Mucosa of descending colon (tissue), 3 donors: ENCODE results near the gene BAX. TPM values are rescaled to one million over a fixed set of nuclear protein-coding genes. Genes with fewer than 3 reads are reported as not detected.

ENCODE experiments used
- ATAC-seq: fragments of 200-7000 bp; cut with Tn5 transposase; one replicate; pipeline ENCODE4 v1.9.1; 2020; ENCODE audit warnings: mild to moderate bottlenecking, moderate library complexity
- DNase-seq, 3 donors: peaks; one replicate each; pipeline ENCODE4 v3.0.0-alpha.2; 2020
- H3K36me3 ChIP-seq: fragments of 200-600 bp; one replicate; pipeline ENCODE4 v1.8.0; 2021; ENCODE audit warnings: low read depth, mild to moderate bottlenecking
- H3K4me1 ChIP-seq: fragments of 200-600 bp; one replicate; pipeline ENCODE4 v1.8.0; 2021; ENCODE audit warnings: low read depth, mild to moderate bottlenecking
- H3K4me3 ChIP-seq: fragments of 200-600 bp; one replicate; pipeline ENCODE4 v1.8.0; 2021; ENCODE audit warnings: mild to moderate bottlenecking
- H3K9me3 ChIP-seq: fragments of 200-600 bp; one replicate; pipeline ENCODE4 v1.8.0; 2021; ENCODE audit warnings: mild to moderate bottlenecking
- CTCF ChIP-seq: fragments of 200-600 bp; IDR thresholded peaks from one replicate; pipeline ENCODE4 v1.8.0; 2022; ENCODE audit warnings: antibody characterized with exemption, mild to moderate bottlenecking
- intact Hi-C, 2 donors: fragments of 100-400 bp; cut with DNase I in 1 of 2; cut with micrococcal nuclease in 1 of 2; formaldehyde crosslinking; loops; one replicate each; pipeline versions ENCODE4 v1.11.0 to v1.11.1; 2022; cut with DNase I, micrococcal nuclease
- total RNA-seq, 3 donors: library from RNA; stranded (reverse); fragmentation: NEBNext Ultra II Directional in 2 of 3; extraction: Animal tissue kit (Norgen Biotek cat#: 25700) in 2 of 3; gene quantifications; one replicate each; pipeline versions ENCODE4 v1.2.1 to v1.2.4, GENCODE V29; 2021 to 2023
- donor health status: DM: no; HTN: no; CAD: no; lungs with moderate emphysema.
- donor health status: DM: no; HTN: no; CAD: no.
- donor health status: DM: no; HTN: yes; CAD: no.

Gene BAX
- total RNA-seq, 3 donors from 2014 or later, result 90.2 to 128 (median 125) TPM

GRCh38 chr19:48987323-48987722 lies 32.6 kb downstream of the BAX start:
- intact Hi-C loops, result no loop called here
- Histone ChIP-seq H3K4me3 (no peak overlapping the region), H3K4me1 (peaks cover 12% of the 10 kb centered on the region), H3K36me3 (no peaks in the 10 kb centered on the region), H3K9me3 (no peaks in the 10 kb centered on the region)
- DNase-seq (no peak), ATAC-seq (no peak)
- no peak for TF ChIP-seq CTCF

GRCh38 chr19:48988286-48988685 lies 33.6 kb downstream of the BAX start:
- DNase-seq, result no peak
- Histone ChIP-seq H3K36me3 (no peaks in the 10 kb centered on the region), H3K4me3 (no peak overlapping the region), H3K4me1 (peaks cover 12% of the 10 kb centered on the region), H3K9me3 (no peaks in the 10 kb centered on the region)
- intact Hi-C loops, result no loop called here
- no peak for TF ChIP-seq CTCF
- ATAC-seq, result no peak

- DNase-seq (no peak), ATAC-seq (no peak)
- Histone ChIP-seq H3K9me3 (no peaks in the 10 kb centered on the region), H3K4me3 (no peak overlapping the region), H3K4me1 (peaks cover 12% of the 10 kb centered on the region), H3K36me3 (no peaks in the 10 kb centered on the region)
- intact Hi-C loops, result no loop called here
- no peak for TF ChIP-seq CTCF
Observed at GRCh38 chr19:48988860-48989259, 34.2 kb downstream of the BAX start.

- H3K4me3 ChIP-seq, result no peak overlapping the region
- DNase-seq (no peak), ATAC-seq (no peak)
- intact Hi-C loops, result no loop called here
- peaks cover 20% of the 10 kb centered on the region for H3K4me1 ChIP-seq
- H3K9me3 ChIP-seq, result no peaks in the 10 kb centered on the region
- no peaks in the 10 kb centered on the region for H3K36me3 ChIP-seq
- no peak for TF ChIP-seq CTCF
Observed at GRCh38 chr19:48989701-48990291, 35.1 kb downstream of the BAX start.

- TF ChIP-seq CTCF, result no peak
- no peak for ATAC-seq
- intact Hi-C loops, result no loop called here
Observed at GRCh38 chr19:48990400-48990799, 35.7 kb downstream of the BAX start.

More at GRCh38 chr19:48990400-48990799, 35.7 kb downstream of the BAX start:
- Histone ChIP-seq H3K9me3 (no peaks in the 10 kb centered on the region), H3K4me1 (peaks cover 23% of the 10 kb centered on the region), H3K4me3 (no peak overlapping the region), H3K36me3 (no peaks in the 10 kb centered on the region)
- DNase-seq, result no peak
